22Rv1 (cell line): ENCODE data around the gene FAM227B.

Source experiments
- ZFX ChIP-seq: fragments of 450-650 bp; IDR thresholded peaks from 2 replicates; pipeline ENCODE4 v1.6.1; 2017; ENCODE audit warnings: antibody characterized with exemption, borderline replicate concordance
- TF ChIP-seq, protein P1 (sequence below): fragments of 450-650 bp; IDR thresholded peaks from 2 replicates; pipeline ENCODE4 v1.5.1; 2017; ENCODE audit warnings: mild to moderate bottlenecking

DNA sequence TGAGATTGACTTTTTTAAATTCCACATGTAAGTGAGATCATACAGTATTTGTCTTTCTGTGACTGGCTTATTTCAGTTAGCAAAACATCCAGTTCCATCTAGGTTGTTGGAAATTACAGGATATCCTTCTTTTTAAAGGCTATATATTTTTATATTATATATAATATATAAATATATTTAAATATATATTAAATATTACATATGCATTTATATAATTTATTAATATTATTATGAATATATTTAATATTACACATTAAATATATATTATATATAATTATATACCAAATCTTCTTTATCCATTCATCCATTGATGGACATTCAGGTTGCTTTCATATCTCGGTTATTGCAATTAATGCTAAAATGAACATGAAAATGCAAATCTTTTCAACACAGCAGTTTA, 49.9 kb downstream of the FAM227B start:
- TF ChIP-seq, protein P1, sequence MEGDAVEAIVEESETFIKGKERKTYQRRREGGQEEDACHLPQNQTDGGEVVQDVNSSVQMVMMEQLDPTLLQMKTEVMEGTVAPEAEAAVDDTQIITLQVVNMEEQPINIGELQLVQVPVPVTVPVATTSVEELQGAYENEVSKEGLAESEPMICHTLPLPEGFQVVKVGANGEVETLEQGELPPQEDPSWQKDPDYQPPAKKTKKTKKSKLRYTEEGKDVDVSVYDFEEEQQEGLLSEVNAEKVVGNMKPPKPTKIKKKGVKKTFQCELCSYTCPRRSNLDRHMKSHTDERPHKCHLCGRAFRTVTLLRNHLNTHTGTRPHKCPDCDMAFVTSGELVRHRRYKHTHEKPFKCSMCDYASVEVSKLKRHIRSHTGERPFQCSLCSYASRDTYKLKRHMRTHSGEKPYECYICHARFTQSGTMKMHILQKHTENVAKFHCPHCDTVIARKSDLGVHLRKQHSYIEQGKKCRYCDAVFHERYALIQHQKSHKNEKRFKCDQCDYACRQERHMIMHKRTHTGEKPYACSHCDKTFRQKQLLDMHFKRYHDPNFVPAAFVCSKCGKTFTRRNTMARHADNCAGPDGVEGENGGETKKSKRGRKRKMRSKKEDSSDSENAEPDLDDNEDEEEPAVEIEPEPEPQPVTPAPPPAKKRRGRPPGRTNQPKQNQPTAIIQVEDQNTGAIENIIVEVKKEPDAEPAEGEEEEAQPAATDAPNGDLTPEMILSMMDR, result no peak
- no peak for TF ChIP-seq ZFX
